SK-N-SH (cell line): ENCODE results near the gene RHBDL3.

ENCODE experiments used
- CTCF ChIP-seq: fragments of 200-600 bp; sonication (generic); IDR thresholded peaks from 2 replicates; pipeline ENCODE4 v1.6.1; 2017; ENCODE audit warnings: antibody characterized with exemption, mild to moderate bottlenecking, moderate library complexity
- ELF1 ChIP-seq: IDR thresholded peaks from 2 replicates; pipeline ENCODE4 v1.4.0; 2012
- EZH2phosphoT487 ChIP-seq: fragments of 200-600 bp; sonication (generic); IDR thresholded peaks from 2 replicates; pipeline ENCODE4 v1.6.1; 2017; ENCODE audit warnings: low read depth, mixed run types, mild to moderate bottlenecking, antibody characterized with exemption, moderate library complexity, borderline replicate concordance
- FOXJ3 ChIP-seq: sonication (generic); formaldehyde crosslinking; IDR thresholded peaks from 2 replicates; pipeline ENCODE4 v1.5.1; 2020; ENCODE audit warnings: mild to moderate bottlenecking, missing genetic modification reagents
- FOXM1 ChIP-seq: IDR thresholded peaks from 2 replicates; pipeline ENCODE4 v1.4.0; 2012; ENCODE audit warnings: low read depth, mild to moderate bottlenecking
- GATA2 ChIP-seq: sonication (generic); formaldehyde crosslinking; IDR thresholded peaks from 2 replicates; pipeline ENCODE4 v1.5.0; 2020; ENCODE audit warnings: mild to moderate bottlenecking, missing genetic modification reagents
- IRF3 ChIP-seq: fragments of 150-350 bp; IDR thresholded peaks from 2 replicates; pipeline ENCODE4 v1.6.1; 2016; ENCODE audit warnings: mild to moderate bottlenecking, low read depth, low read length
- SMC3 ChIP-seq: IDR thresholded peaks from 2 replicates; pipeline ENCODE4 v1.6.1; 2012; ENCODE audit warnings: low read depth, low read length, improper control_type of control experiment
- YY1 ChIP-seq: IDR thresholded peaks from 2 replicates; pipeline ENCODE4 v1.4.0; 2012; ENCODE audit warnings: low read depth, mild to moderate bottlenecking
- TF ChIP-seq, protein P1 (sequence below): IDR thresholded peaks from 2 replicates; pipeline ENCODE4; 2012
- TF ChIP-seq, protein P2 (sequence below): IDR thresholded peaks from 2 replicates; pipeline ENCODE4 v1.4.0; 2012; ENCODE audit warnings: low read depth

DNA sequence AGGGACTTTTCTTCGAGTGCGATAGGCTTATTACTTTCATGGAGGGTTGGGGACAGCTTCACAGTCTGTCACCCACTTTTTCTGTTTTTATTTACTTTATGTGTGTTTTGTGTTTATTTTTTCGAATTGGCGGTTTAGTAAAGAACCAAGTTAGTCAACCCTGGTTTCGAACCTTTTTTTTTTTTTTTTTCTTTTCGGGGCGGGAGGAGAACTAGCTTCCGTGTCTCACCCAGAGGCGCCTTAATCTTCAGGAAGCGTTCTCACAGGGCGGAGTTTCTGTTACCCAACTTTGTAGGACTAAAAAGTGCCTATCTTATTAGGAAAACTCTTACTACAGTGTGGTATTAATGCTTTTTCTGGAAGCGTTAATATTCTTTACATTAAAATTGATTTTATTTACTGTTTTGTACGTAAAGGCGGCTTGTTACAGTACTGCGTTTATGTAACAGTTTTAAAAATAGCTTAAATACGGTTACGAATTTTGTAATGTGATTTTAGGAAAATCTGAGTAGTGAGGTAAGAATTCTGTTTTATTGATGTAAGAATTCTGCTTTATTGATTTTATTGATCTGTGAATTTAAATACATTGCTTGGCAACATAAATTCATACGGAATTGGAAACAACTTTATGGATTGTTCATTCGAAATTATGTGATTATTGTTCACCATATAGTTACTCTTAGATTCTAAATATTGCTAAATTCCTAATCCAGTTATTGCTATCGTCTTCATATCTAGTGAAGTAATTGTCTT, 85.2 kb downstream of the RHBDL3 start:
- TF ChIP-seq, protein P1, sequence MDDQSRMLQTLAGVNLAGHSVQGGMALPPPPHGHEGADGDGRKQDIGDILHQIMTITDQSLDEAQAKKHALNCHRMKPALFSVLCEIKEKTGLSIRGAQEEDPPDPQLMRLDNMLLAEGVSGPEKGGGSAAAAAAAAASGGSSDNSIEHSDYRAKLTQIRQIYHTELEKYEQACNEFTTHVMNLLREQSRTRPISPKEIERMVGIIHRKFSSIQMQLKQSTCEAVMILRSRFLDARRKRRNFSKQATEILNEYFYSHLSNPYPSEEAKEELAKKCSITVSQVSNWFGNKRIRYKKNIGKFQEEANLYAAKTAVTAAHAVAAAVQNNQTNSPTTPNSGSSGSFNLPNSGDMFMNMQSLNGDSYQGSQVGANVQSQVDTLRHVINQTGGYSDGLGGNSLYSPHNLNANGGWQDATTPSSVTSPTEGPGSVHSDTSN: no peak
- TF ChIP-seq YY1 (no peak), CTCF (no peak), EZH2phosphoT487 (no peak), ELF1 (no peak), IRF3 (no peak), SMC3 (no peak), GATA2 (no peak), FOXJ3 (CRISPR knock-in tag) (no peak), FOXM1 (no peak)
- TF ChIP-seq, protein P2, sequence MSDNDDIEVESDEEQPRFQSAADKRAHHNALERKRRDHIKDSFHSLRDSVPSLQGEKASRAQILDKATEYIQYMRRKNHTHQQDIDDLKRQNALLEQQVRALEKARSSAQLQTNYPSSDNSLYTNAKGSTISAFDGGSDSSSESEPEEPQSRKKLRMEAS: no peak
